ENCODE measurements around the gene SOX14. TPM values are rescaled to one million over a fixed set of nuclear protein-coding genes. Genes with fewer than 3 reads are reported as not detected.

SOX14 gene
- total and polyA plus RNA-seq, 7 donors = not detected

- Histone ChIP-seq H3K9me3 (no peaks in the 10 kb centered on the region), H3K27ac (no peak overlapping the region), H3K4me1 (peaks cover 14% of the 10 kb centered on the region), H3K36me3 (ENCODE audit: insufficient read depth in 1 of 2, low read depth in 1 of 2) (no peaks in the 10 kb centered on the region), H3K4me3 (peak overlapping the region; percentile 45), H3K27me3 (ENCODE audit: insufficient read depth in 3 of 3, low read length in 2 of 3) (peaks cover 0 to 84% (median 39%) of the 10 kb centered on the region in 3 donors)
- intact Hi-C loops (cut with DNase I) = no loop called here
- WGBS, 3 donors = 0 to 1% (median 1%) methylated on average over 40 to 45 of the region's 45 CpGs
- DNase-seq (no peak), ATAC-seq (peak in 2 of 4 donors; percentile 19 to 30)
- TF ChIP-seq CTCF (IDR thresholded peaks at IDR 0.05) = no peak
Observed at GRCh38 chr3:137770835-137771399, 6.8 kb downstream of the SOX14 start.

DNA sequence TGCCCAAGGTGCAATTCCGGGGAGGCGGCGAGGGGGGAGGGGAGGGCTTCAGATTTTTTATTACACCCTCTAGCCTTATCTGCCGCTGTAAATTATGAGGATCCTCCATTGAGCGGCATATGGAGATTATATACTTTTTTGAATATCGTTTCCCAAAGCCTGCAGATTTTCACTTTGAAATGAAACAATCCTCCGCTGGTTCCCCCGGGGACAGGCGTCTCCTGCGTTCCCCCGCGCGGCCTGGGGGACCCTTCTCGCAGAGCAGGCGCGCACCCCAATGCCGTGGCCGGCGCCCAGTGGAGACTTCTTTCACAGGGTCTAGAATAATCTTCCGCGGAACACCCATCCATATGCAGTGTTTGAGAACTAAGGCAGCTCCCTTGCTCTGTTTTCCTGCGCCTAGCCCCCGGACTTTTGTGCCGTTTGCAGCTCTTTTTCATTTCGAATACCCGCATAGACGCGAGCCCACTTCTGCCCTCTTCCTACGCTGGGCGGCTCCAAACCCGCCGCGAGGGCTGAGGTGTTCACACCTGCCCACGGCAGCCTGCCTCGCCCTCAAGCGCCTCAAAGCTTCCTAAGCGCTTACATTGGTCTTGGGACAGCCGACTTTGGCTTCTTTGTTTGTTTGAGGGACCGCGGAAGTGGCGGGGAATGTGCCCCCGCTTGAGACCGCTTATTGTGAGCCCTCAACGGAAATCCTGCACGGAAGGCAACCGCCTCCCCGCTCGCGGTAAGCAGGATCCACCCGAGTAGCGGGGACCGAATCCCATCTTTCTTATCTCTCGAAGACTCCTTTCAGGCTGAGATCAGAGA lies 7.5 kb downstream of the SOX14 start:
- ATAC-seq (no peak), DNase-seq (no peak)
- peaks cover 14% of the 10 kb centered on the region for H3K4me1 ChIP-seq
- H3K36me3 ChIP-seq (ENCODE audit: insufficient read depth in 1 of 2, low read depth in 1 of 2) = no peaks in the 10 kb centered on the region
- intact Hi-C loops (cut with DNase I) = no loop called here
- no peak for TF ChIP-seq CTCF (IDR thresholded peaks at IDR 0.05)
- H3K9me3 ChIP-seq = no peaks in the 10 kb centered on the region
- H3K27ac ChIP-seq = no peak overlapping the region
- whole genome bisulfite sequencing, 3 donors = 1 to 2% (median 1%) methylated on average over 53 of the region's 53 CpGs
- H3K4me3 ChIP-seq = peak overlapping the region; percentile 45
- peaks cover 0 to 77% (median 37%) of the 10 kb centered on the region in 3 donors for H3K27me3 ChIP-seq (ENCODE audit: insufficient read depth in 3 of 3, low read length in 2 of 3)

- no peak for TF ChIP-seq CTCF (IDR thresholded peaks at IDR 0.05)
- intact Hi-C loops (cut with DNase I) = no loop called here
- DNase-seq (no peak), ATAC-seq (no peak)
- Histone ChIP-seq H3K4me3 (peak overlapping the region; percentile 45), H3K36me3 (ENCODE audit: insufficient read depth in 1 of 2, low read depth in 1 of 2) (no peaks in the 10 kb centered on the region), H3K27ac (no peak overlapping the region), H3K27me3 (ENCODE audit: insufficient read depth in 3 of 3, low read length in 2 of 3) (peaks cover 0 to 69% (median 35%) of the 10 kb centered on the region in 3 donors), H3K4me1 (peaks cover 14% of the 10 kb centered on the region), H3K9me3 (no peaks in the 10 kb centered on the region)
- WGBS, 3 donors = 13 to 15% (median 15%) methylated on average over 7 of the region's 7 CpGs
Observed at GRCh38 chr3:137772214-137772955, 8.3 kb downstream of the SOX14 start.

GRCh38 chr3:137778941-137779340 lies 14.8 kb downstream of the SOX14 start:
- WGBS, 3 donors = 11 to 23% (median 16%) methylated on average over 2 of the region's 2 CpGs
- peaks cover 0 to 8% (median 8%) of the 10 kb centered on the region in 3 donors for H3K27me3 ChIP-seq (ENCODE audit: insufficient read depth in 3 of 3, low read length in 2 of 3)
- no peaks in the 10 kb centered on the region for H3K36me3 ChIP-seq (ENCODE audit: insufficient read depth in 1 of 2, low read depth in 1 of 2)
- H3K4me3 ChIP-seq = no peak overlapping the region
- H3K27ac ChIP-seq = no peak overlapping the region
- TF ChIP-seq CTCF (IDR thresholded peaks at IDR 0.05) = no peak
- DNase-seq = no peak
- intact Hi-C loops (cut with DNase I) = no loop called here
- ATAC-seq = no peak
- H3K4me1 ChIP-seq = no peaks in the 10 kb centered on the region
- H3K9me3 ChIP-seq = no peaks in the 10 kb centered on the region

Measured in psoas muscle (tissue), 8 donors.